ENCODE measurements around the gene FADS2. TPM values are rescaled to one million over a fixed set of nuclear protein-coding genes. Genes with fewer than 3 reads are reported as not detected.
A peak's percentile ranks its signal among the peaks of the same experiment; 100 is the strongest.

Gene FADS2
- polyA plus RNA-seq, 3 donors from 2014 or later: 21.9 to 28.7 (median 22.0) TPM

DNA sequence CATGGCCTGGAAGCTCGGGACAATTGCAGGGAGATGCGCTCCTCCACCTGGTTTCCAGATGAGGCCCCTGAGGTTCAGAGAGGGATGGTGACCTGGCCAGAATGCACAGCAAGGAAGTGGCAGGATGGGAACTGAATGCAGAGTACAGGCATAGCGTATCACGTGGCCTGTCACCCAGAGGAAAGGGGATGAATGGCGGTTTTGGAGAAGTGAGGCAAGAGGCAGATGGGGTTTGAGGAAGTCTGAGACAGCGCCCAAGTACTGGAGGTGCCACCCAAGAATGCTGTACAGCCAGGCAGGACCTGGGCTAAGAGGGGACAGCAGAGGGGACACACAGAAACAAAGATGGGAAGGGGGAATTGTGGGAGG is 84.4 kb downstream of the FADS2 start:
- no peaks in the 10 kb centered on the region for H3K9me3 Mint-ChIP-seq
- no peak overlapping the region for H3K27ac Mint-ChIP-seq
- H3K27me3 Mint-ChIP-seq (ENCODE audit: low read depth in 3 of 3): peaks cover 0 to 17% (median 2%) of the 10 kb centered on the region in 3 donors
- no peaks in the 10 kb centered on the region for H3K36me3 Mint-ChIP-seq
- no peak for DNase-seq
- no peak overlapping the region for H3K4me3 Mint-ChIP-seq
- H3K4me1 Mint-ChIP-seq: peaks cover 0 to 1% of the 10 kb centered on the region in 2 donors

DNA sequence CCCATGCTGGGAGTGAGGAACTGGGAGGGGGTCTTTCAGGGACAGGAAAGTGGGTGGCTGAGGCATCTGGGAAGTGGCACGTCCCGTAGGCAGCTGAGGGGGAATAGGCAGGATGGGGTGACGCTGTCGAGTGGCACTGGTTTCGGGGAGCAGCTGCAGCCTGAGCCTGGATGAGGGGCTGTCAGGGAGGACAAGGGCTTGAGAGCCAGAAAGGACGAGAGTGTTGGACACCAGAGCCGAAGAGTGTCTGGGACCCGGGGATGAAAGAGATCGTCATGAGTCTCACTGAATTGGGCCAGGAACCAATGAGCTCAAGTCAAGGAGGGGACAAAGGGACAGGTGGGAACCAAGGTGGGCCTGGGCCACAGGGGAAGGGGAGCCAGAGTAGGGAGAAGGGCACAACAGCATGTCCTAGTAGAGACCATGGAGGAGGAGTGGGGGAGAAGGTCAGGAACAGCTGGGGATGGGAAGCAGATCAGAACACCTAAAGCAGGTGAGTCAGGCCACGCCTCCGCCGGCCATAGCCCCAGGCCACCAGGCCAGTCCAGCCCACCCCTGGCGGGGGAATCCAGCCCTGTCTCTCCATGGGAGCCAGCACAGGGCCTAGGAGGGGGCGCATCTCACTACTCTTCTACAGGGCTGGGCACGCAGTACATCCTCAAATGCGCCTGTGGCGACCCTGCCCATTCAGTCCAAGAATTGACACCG is 85.0 kb downstream of the FADS2 start:
- Mint-ChIP-seq H3K4me1 (peaks cover 6 to 7% of the 10 kb centered on the region in 2 donors), H3K9me3 (no peaks in the 10 kb centered on the region), H3K4me3 (no peak overlapping the region), H3K36me3 (no peaks in the 10 kb centered on the region), H3K27ac (no peak overlapping the region), H3K27me3 (ENCODE audit: low read depth in 3 of 3) (peaks cover 6 to 23% (median 7%) of the 10 kb centered on the region in 3 donors)
- DNase-seq: no peak

DNA sequence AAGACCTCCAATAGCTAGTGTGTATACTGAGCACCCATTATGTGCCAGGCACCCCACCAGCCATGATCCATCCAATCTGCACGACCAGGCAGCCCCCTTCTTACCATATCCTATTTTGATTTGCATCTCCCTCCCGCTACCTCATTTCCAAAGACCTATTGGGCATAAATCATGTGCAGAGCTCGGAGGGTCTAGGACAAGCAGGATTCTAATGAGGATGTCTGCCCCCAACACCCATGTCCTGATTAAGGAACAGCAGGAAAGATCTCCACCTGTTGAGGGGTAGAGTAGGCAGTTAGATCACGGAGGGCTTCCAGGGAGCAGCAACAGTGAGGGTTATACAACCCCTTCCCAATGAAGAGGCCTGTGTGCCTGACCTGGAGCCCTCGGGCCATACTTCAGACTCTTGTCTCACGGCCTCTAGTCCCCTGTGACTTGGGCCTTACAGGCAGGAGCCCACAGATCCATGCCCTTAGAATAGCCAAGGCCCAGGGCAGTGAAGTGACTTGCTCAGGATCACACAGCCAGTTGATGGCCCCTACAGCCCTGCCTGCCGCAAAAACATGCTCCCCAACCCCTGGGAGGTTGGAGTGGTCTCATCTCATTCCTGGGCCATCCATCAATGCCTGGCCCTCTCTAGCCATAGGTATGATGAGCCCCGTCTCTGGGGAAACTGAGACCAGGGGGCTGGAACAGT is 85.7 kb downstream of the FADS2 start:
- H3K27ac Mint-ChIP-seq: no peak overlapping the region
- no peaks in the 10 kb centered on the region for H3K9me3 Mint-ChIP-seq
- no peak for DNase-seq
- H3K4me1 Mint-ChIP-seq: peaks cover 8 to 9% of the 10 kb centered on the region in 2 donors
- H3K36me3 Mint-ChIP-seq: no peaks in the 10 kb centered on the region
- H3K4me3 Mint-ChIP-seq: no peak overlapping the region
- H3K27me3 Mint-ChIP-seq (ENCODE audit: low read depth in 3 of 3): peaks cover 10 to 23% (median 12%) of the 10 kb centered on the region in 3 donors

DNA sequence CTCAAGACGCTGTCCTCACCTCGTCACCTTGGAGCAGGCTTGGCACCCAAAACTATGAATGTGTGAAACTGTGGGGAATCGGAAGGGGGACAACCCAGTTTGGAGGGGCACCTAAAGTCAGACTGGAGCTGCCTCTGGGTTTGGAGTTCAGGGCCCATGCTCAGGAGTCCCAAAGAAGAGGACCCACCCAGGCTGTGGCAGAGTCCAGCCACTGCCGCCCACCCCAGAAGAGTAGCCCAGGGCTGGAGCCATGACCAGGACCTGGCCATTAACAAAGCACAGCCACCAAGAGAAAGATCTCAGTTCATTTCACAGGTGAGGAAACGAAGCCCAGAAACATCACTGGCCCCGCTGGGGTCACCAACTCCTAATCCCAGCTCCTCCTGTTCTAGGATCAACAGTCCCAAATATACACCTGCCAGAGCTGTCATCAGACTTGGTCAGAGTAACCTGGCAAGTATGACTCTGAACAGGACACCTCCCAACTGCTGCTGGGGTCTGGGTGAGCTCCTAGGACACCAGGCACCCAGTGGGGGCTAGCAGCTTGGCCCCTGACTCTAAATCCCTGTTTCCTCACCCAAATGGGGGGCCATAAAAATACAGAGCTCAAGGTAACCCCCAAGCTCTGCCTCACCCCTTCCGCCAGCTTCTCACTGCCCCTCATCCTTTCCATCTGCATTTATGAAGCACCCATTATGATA is 86.5 kb downstream of the FADS2 start:
- H3K4me3 Mint-ChIP-seq: no peak overlapping the region
- H3K36me3 Mint-ChIP-seq: no peaks in the 10 kb centered on the region
- no peaks in the 10 kb centered on the region for H3K9me3 Mint-ChIP-seq
- DNase-seq: no peak
- peaks cover 10 to 23% (median 17%) of the 10 kb centered on the region in 3 donors for H3K27me3 Mint-ChIP-seq (ENCODE audit: low read depth in 3 of 3)
- no peak overlapping the region for H3K27ac Mint-ChIP-seq
- H3K4me1 Mint-ChIP-seq: peaks cover 8 to 9% of the 10 kb centered on the region in 2 donors

DNA sequence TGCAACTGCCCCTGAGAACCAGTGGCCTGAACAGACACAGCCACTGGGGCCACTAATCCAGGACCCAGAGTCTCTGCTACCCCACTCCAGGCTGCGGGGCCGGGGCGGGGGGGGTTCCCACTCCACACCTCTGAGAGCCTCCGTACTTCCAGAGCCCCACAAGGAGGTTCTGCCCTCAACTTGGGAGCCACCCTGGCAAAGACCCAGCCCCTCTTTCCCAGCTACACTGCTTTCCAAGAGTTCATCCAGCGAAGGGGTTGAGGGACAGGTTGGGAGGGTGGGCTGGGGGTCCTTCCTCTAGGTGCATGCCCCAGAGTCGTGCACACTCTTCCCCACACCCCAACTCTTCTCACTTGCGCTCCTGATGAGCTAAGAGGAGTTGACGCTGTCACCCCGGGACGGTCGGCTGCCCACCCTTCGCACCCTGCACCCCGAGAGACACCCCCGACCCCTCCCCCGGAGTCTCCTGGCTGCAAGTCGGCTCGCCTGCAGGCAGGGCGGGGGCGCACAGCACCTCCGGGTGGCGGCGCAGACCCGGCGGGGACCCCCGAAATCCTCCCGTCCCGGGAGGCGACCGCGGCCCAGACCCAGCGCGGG is 88.7 kb downstream of the FADS2 start:
- Mint-ChIP-seq H3K36me3 (no peaks in the 10 kb centered on the region), H3K4me1 (peaks cover 8 to 9% of the 10 kb centered on the region in 2 donors), H3K9me3 (no peaks in the 10 kb centered on the region), H3K4me3 (peak overlapping the region in 4 of 5 donors; percentile 47 to 66 (median 52)), H3K27me3 (ENCODE audit: low read depth in 3 of 3) (peaks cover 17 to 23% (median 17%) of the 10 kb centered on the region in 3 donors), H3K27ac (no peak overlapping the region)
- DNase-seq: no peak

Other genes with a start within 250 kb of the FADS2 start
- gene SYT7, start 247.2 kb upstream of the FADS2 start, polyA plus RNA-seq: not detected
- gene DAGLA, start 147.9 kb upstream of the FADS2 start, polyA plus RNA-seq: not detected
- gene MYRF, start 75.7 kb upstream of the FADS2 start, polyA plus RNA-seq: 1 to 10 TPM in 1 of 3 donors, under 1 TPM in 1, not detected in 1; 0.43 to 2.4 TPM
- gene TMEM258, start 35.7 kb upstream of the FADS2 start, polyA plus RNA-seq: 100 to 1,000 TPM; 160 to 274 (median 225) TPM
- 10 to 100 TPM; 20.3 to 31.3 (median 24.6) TPM for gene FEN1, start 35.4 kb upstream of the FADS2 start, polyA plus RNA-seq
- 10 to 100 TPM; 11.5 to 18.7 (median 17.7) TPM for gene FADS1, start 11.3 kb upstream of the FADS2 start, polyA plus RNA-seq
- gene FADS3, start 63.2 kb downstream of the FADS2 start, polyA plus RNA-seq: 1 to 10 TPM; 3.2 to 6.2 (median 3.9) TPM
- gene RAB3IL1, start 89.3 kb downstream of the FADS2 start, polyA plus RNA-seq: not detected
- gene BEST1, start 122.1 kb downstream of the FADS2 start, polyA plus RNA-seq: 1 to 10 TPM in 2 of 3 donors, under 1 TPM in 1; 0.64 to 1.1 (median 1.0) TPM
- 1,000 to 10,000 TPM; 1,906 to 2,262 (median 2,182) TPM for gene FTH1, start 139.3 kb downstream of the FADS2 start, polyA plus RNA-seq